Trophoblast cell (in vitro differentiated cells and primary cell): ENCODE data around the gene ERC1.

Source experiments
- DNase-seq, 2 donors: peaks; one replicate each; pipeline ENCODE4 v3.0.0-alpha.2; 2016
- H2AFZ ChIP-seq: 2 replicates; pipeline ENCODE4 v1.6.1; 2013; ENCODE audit warnings: low read length, moderate library complexity, mild to moderate bottlenecking; ENCODE audit not compliant: insufficient read depth, poor library complexity
- H2AK5ac ChIP-seq: 2 replicates; pipeline ENCODE4 v1.6.1; 2013; ENCODE audit warnings: mild to moderate bottlenecking, low read length
- H2BK120ac ChIP-seq: 2 replicates; pipeline ENCODE4 v1.6.1; 2013; ENCODE audit warnings: low read length, mild to moderate bottlenecking, moderate library complexity; ENCODE audit not compliant: insufficient read depth, poor library complexity
- H2BK12ac ChIP-seq: 2 replicates; pipeline ENCODE4 v1.6.1; 2013; ENCODE audit warnings: mild to moderate bottlenecking, low read length, moderate library complexity
- H2BK5ac ChIP-seq: 2 replicates; pipeline ENCODE4 v1.6.1; 2013; ENCODE audit warnings: low read length, low read depth, moderate library complexity, mild to moderate bottlenecking; ENCODE audit not compliant: poor library complexity
- H3K14ac ChIP-seq: 2 replicates; pipeline ENCODE4 v1.6.1; 2013; ENCODE audit warnings: mild to moderate bottlenecking, low read length
- H3K18ac ChIP-seq: 2 replicates; pipeline ENCODE4 v1.6.1; 2013; ENCODE audit warnings: mild to moderate bottlenecking, low read length
- H3K23ac ChIP-seq: 2 replicates; pipeline ENCODE4 v1.6.1; 2013; ENCODE audit warnings: low read length
- H3K27ac ChIP-seq: 2 replicates; pipeline ENCODE4 v1.5.1; 2013; ENCODE audit warnings: low read depth, mild to moderate bottlenecking, inconsistent platforms, low read length, moderate library complexity
- H3K27me3 ChIP-seq: 2 replicates; pipeline ENCODE4 v1.6.1; 2013; ENCODE audit warnings: inconsistent platforms, mild to moderate bottlenecking, low read length, moderate library complexity; ENCODE audit not compliant: insufficient read depth
- H3K36me3 ChIP-seq, 2 experiments: 1 replicate in 1 of 2; 2 replicates in 1 of 2; pipeline ENCODE4 v1.6.1; 2013; ENCODE audit warnings: low read length in 2 of 2, mild to moderate bottlenecking in 2 of 2, moderate library complexity in 1 of 2; ENCODE audit not compliant: insufficient read depth in 2 of 2, control insufficient read depth in 1 of 2
- H3K4ac ChIP-seq: 2 replicates; pipeline ENCODE4 v1.6.1; 2013; ENCODE audit warnings: low read depth, mild to moderate bottlenecking, low read length, moderate library complexity
- H3K4me1 ChIP-seq, 2 experiments: 1 replicate in 1 of 2; 2 replicates in 1 of 2; pipeline ENCODE4 v1.6.1; 2013; ENCODE audit warnings: low read length in 2 of 2, mild to moderate bottlenecking in 2 of 2, moderate library complexity in 1 of 2; ENCODE audit not compliant: insufficient read depth in 2 of 2, control insufficient read depth in 1 of 2
- H3K4me2 ChIP-seq: 2 replicates; pipeline ENCODE4 v1.6.1; 2013; ENCODE audit warnings: inconsistent platforms, mild to moderate bottlenecking, low read length, moderate library complexity
- H3K4me3 ChIP-seq: 2 replicates; pipeline ENCODE4 v1.5.1; 2013; ENCODE audit warnings: mild to moderate bottlenecking, low read depth, low read length, inconsistent platforms
- H3K79me1 ChIP-seq: one replicate; pipeline ENCODE4 v1.6.1; 2013; ENCODE audit warnings: low read length
- H3K79me2 ChIP-seq: 2 replicates; pipeline ENCODE4 v1.6.1; 2013; ENCODE audit warnings: low read length, mild to moderate bottlenecking; ENCODE audit not compliant: control insufficient read depth, insufficient read depth, poor library complexity
- H3K9ac ChIP-seq: 2 replicates; pipeline ENCODE4 v1.6.1; 2013; ENCODE audit warnings: mild to moderate bottlenecking, low read length
- H3K9me3 ChIP-seq: 2 replicates; pipeline ENCODE4 v1.6.1; 2013; ENCODE audit warnings: low read depth, mild to moderate bottlenecking, control low read depth, inconsistent platforms, low read length; ENCODE audit not compliant: insufficient read depth
- H4K12ac ChIP-seq: 2 replicates; pipeline ENCODE4 v1.6.1; 2013; ENCODE audit warnings: low read depth, mild to moderate bottlenecking, low read length, moderate library complexity
- H4K8ac ChIP-seq: 2 replicates; pipeline ENCODE4 v1.6.1; 2013; ENCODE audit warnings: low read depth, mild to moderate bottlenecking, low read length, moderate library complexity
- H4K91ac ChIP-seq: one replicate; pipeline ENCODE4 v1.6.1; 2013; ENCODE audit warnings: low read depth, mild to moderate bottlenecking, low read length, moderate library complexity
- WGBS: extraction: QIAGEN DNeasy Blood & Tissue Kit; methylation state at CpG from one replicate; pipeline ENCODE4 v1.1.7; 2013; ENCODE audit warnings: missing lambda C conversion rate; ENCODE audit not compliant: insufficient read length, insufficient coverage; ENCODE audit errors: extremely low coverage; 5-methylcytosine and 5-hydroxymethylcytosine counted together

Gene ERC1

GRCh38 chr12:1443421-1444141 lies 452.6 kb downstream of the ERC1 start:
- no peak overlapping the region for H2BK12ac ChIP-seq
- no peak overlapping the region for H4K91ac ChIP-seq
- no peak overlapping the region for H3K9ac ChIP-seq
- no peaks in the 10 kb centered on the region for H3K27me3 ChIP-seq
- WGBS = no CpG with 5 or more reads among the region's 8 CpGs
- peaks cover 0 to 2% of the 10 kb centered on the region in 2 experiments for H3K36me3 ChIP-seq
- no peak overlapping the region for H2BK5ac ChIP-seq
- H3K4ac ChIP-seq = no peak overlapping the region
- H4K12ac ChIP-seq = no peak overlapping the region
- peak; percentile 17 to 39 for DNase-seq
- peak overlapping the region; percentile 12 for H3K27ac ChIP-seq
- H3K14ac ChIP-seq = no peak overlapping the region
- no peak overlapping the region for H2BK120ac ChIP-seq
- peaks cover 7 to 13% of the 10 kb centered on the region in 2 experiments for H3K4me1 ChIP-seq
- H3K18ac ChIP-seq = no peak overlapping the region
- no peak overlapping the region for H2AK5ac ChIP-seq
- H3K9me3 ChIP-seq = no peaks in the 10 kb centered on the region
- H3K79me1 ChIP-seq = no peaks in the 10 kb centered on the region
- H3K4me3 ChIP-seq = no peak overlapping the region
- no peak overlapping the region for H4K8ac ChIP-seq
- H3K4me2 ChIP-seq = no peak overlapping the region
- no peaks in the 10 kb centered on the region for H3K79me2 ChIP-seq
- H2AFZ ChIP-seq = no peak overlapping the region
- no peak overlapping the region for H3K23ac ChIP-seq

DNA sequence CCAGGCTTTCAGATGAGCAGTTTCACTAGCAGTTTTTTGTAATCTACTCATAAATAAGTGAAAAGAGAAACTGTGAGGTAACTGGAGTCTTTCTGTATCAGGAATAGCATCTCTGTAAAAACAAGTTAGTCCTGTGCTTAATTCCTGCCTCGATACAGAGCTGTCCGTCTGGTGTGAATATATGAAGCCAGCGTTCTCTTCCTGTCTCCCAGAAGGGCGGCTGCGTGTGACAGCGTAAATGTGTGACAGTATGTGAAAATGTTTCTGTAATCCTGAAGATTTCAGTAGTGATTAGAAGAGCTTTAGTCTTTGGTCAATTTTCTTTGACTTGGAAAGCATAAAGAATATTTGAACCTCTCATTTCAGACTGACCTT lies 453.1 kb downstream of the ERC1 start:
- Histone ChIP-seq H3K27me3 (no peaks in the 10 kb centered on the region), H4K8ac (no peak overlapping the region), H2BK5ac (no peak overlapping the region), H3K4me1 (peaks cover 7 to 13% of the 10 kb centered on the region in 2 experiments), H3K14ac (no peak overlapping the region), H3K79me1 (no peaks in the 10 kb centered on the region), H3K4me2 (no peak overlapping the region), H3K23ac (no peak overlapping the region), H2BK120ac (no peak overlapping the region), H3K9me3 (no peaks in the 10 kb centered on the region), H2BK12ac (no peak overlapping the region), H3K18ac (no peak overlapping the region), H3K4me3 (no peak overlapping the region), H4K91ac (no peak overlapping the region), H3K4ac (no peak overlapping the region), H2AK5ac (no peak overlapping the region), H3K79me2 (no peaks in the 10 kb centered on the region), H3K36me3 (peaks cover 0 to 2% of the 10 kb centered on the region in 2 experiments), H2AFZ (no peak overlapping the region), H3K27ac (peak overlapping the region; percentile 12), H3K9ac (no peak overlapping the region), H4K12ac (no peak overlapping the region)
- WGBS = no CpG with 5 or more reads among the region's 6 CpGs
- peak; percentile 57 to 64 for DNase-seq

DNA sequence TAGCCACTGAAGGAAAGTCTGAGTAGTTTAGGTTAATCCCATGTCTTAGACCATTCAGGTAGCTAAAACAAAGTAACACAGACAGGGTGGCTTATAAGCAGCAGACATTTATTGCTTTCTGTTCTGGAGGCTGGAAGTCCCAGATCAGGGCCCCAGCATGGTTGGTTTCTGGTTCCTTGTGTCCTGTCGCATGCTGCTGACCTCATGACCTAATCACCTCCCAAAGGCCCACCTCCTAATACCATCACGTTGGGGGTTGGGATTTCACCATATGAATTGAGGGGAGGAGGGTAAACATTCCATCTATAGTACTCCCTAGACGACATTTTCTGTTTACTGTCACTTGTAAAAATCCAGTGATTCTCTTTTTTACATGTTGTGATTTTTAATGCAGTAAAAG lies 454.8 kb downstream of the ERC1 start:
- Histone ChIP-seq H3K18ac (no peak overlapping the region), H2BK12ac (no peak overlapping the region), H3K79me1 (no peaks in the 10 kb centered on the region), H4K12ac (no peak overlapping the region), H3K4me1 (peaks cover 7 to 13% of the 10 kb centered on the region in 2 experiments), H3K4ac (no peak overlapping the region), H3K79me2 (no peaks in the 10 kb centered on the region), H3K14ac (no peak overlapping the region), H2BK5ac (no peak overlapping the region), H3K23ac (no peak overlapping the region), H3K27ac (no peak overlapping the region), H3K4me3 (no peak overlapping the region), H4K8ac (no peak overlapping the region), H4K91ac (no peak overlapping the region), H2BK120ac (no peak overlapping the region), H2AK5ac (no peak overlapping the region), H2AFZ (no peak overlapping the region), H3K36me3 (peaks cover 0 to 2% of the 10 kb centered on the region in 2 experiments), H3K27me3 (no peaks in the 10 kb centered on the region), H3K9ac (no peak overlapping the region), H3K9me3 (no peaks in the 10 kb centered on the region), H3K4me2 (no peak overlapping the region)
- WGBS = no CpG with 5 or more reads among the region's 3 CpGs
- DNase-seq = no peak

- H3K79me2 ChIP-seq = no peaks in the 10 kb centered on the region
- no peak overlapping the region for H2BK5ac ChIP-seq
- H4K12ac ChIP-seq = no peak overlapping the region
- H3K4ac ChIP-seq = no peak overlapping the region
- no peak overlapping the region for H3K18ac ChIP-seq
- H3K27ac ChIP-seq = no peak overlapping the region
- H2AK5ac ChIP-seq = no peak overlapping the region
- no peak overlapping the region for H4K91ac ChIP-seq
- H3K27me3 ChIP-seq = no peaks in the 10 kb centered on the region
- no peak overlapping the region for H2AFZ ChIP-seq
- H4K8ac ChIP-seq = no peak overlapping the region
- H3K4me1 ChIP-seq = peaks cover 6 to 12% of the 10 kb centered on the region in 2 experiments
- no peaks in the 10 kb centered on the region for H3K9me3 ChIP-seq
- WGBS = no CpG with 5 or more reads among the region's 4 CpGs
- H3K79me1 ChIP-seq = no peaks in the 10 kb centered on the region
- H2BK12ac ChIP-seq = no peak overlapping the region
- H3K4me2 ChIP-seq = no peak overlapping the region
- H3K23ac ChIP-seq = no peak overlapping the region
- no peak overlapping the region for H3K14ac ChIP-seq
- no peak overlapping the region for H2BK120ac ChIP-seq
- peaks cover 0 to 2% of the 10 kb centered on the region in 2 experiments for H3K36me3 ChIP-seq
- no peak overlapping the region for H3K9ac ChIP-seq
- DNase-seq = no peak
- peak overlapping the region; percentile 36 for H3K4me3 ChIP-seq
These were observed 457.3 kb downstream of the ERC1 start for GRCh38 chr12:1448336-1448735.
